Neural progenitor cell (in vitro differentiated cells): Measurements from ENCODE around the gene SYT15B.
"Not testable (repeated sequence)": the region's sequence is repeated elsewhere in the genome, so short reads cannot be mapped to it uniquely, and the experiment has no call there.

Experiments
- CTCF ChIP-seq: fragments of 200-600 bp; sonication (generic); IDR thresholded peaks from 2 replicates; pipeline ENCODE4 v1.5.1; 2017; ENCODE audit warnings: antibody characterized with exemption, mild to moderate bottlenecking
- EZH2 ChIP-seq: fragments of 200-600 bp; sonication (generic); IDR thresholded peaks from 2 replicates; pipeline ENCODE4 v1.6.1; 2017; ENCODE audit warnings: antibody characterized with exemption, mild to moderate bottlenecking, moderate library complexity
- EZH2phosphoT487 ChIP-seq: fragments of 200-600 bp; sonication (generic); IDR thresholded peaks from 2 replicates; pipeline ENCODE4 v1.6.1; 2017; ENCODE audit warnings: antibody characterized with exemption

- peak; percentile 57 for TF ChIP-seq CTCF
- not testable (repeated sequence) for TF ChIP-seq EZH2, EZH2phosphoT487
Measured at GRCh38 chr10:47775361-47776231, 12.2 kb upstream of the SYT15B start.
